ENCODE measurements around the gene TMEM123.
"Not testable (repeated sequence)": the region's sequence is repeated elsewhere in the genome, so short reads cannot be mapped to it uniquely, and the experiment has no call there.

Gene TMEM123

GRCh38 chr11:102391549-102392237 lies 60.9 kb downstream of the TMEM123 start:
- no peak for DNase-seq

DNA sequence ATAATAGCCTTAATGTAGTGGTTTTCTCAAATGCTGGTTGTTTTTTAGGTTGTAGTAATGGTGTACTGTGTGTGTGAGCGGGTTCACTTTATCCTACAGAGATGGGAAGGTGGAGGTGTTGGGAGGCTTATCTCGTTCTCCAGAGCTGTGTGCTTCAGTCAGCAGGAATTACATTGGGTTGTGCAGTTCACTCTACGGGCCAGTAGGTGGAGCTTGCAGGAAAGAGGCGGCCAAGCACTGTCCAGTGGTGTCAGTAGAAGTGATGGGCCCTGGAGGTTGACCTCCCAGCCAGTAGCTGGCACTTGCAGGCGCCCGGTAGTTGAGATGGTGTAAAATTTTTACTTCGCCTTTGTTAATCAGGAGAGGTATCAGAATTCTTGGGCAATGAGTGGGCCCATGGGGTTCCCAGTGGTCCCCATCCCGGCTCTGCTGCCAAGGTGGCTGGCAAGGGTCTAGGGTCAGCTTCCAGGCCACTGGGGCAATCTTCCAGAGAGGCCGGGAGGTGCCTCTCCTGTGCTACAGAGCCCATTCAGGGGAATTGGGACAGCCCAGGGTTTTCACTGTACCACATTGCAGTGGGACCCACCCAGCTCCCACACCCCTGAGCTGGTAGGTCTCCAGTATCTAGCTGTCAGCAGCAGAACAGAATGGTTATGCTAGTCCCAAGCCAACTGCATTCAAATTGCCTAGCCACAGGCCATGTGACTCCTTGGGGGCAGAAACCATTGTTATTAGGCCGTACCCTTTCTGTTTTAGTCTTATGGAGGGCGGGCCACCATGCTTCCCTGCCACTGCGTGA lies 61.7 kb downstream of the TMEM123 start:
- peak; percentile 52 for DNase-seq

DNA sequence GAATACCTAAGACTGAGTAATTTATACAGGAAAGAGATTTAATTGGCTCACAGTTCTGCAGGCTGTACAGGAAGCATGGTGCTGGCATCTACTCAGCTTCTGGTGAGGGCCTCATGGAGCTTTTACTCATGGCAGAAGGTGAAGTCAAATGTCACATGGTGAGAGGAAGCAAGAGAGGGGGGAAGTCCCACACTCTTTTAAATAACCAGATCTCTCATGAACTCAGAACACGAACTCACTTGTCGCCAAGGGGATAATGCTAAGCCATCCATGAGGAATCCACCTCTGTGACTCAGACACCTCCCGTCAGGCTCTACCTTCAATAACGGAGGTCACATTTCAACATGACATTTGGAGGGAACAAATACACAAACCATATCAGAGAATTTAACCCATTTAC lies 63.3 kb downstream of the TMEM123 start:
- DNase-seq: no peak

- no peak for DNase-seq
These were observed 65.4 kb downstream of the TMEM123 start for GRCh38 chr11:102387043-102387781.

GRCh38 chr11:102386136-102386734 lies 66.3 kb downstream of the TMEM123 start:
- DNase-seq: no peak

DNA sequence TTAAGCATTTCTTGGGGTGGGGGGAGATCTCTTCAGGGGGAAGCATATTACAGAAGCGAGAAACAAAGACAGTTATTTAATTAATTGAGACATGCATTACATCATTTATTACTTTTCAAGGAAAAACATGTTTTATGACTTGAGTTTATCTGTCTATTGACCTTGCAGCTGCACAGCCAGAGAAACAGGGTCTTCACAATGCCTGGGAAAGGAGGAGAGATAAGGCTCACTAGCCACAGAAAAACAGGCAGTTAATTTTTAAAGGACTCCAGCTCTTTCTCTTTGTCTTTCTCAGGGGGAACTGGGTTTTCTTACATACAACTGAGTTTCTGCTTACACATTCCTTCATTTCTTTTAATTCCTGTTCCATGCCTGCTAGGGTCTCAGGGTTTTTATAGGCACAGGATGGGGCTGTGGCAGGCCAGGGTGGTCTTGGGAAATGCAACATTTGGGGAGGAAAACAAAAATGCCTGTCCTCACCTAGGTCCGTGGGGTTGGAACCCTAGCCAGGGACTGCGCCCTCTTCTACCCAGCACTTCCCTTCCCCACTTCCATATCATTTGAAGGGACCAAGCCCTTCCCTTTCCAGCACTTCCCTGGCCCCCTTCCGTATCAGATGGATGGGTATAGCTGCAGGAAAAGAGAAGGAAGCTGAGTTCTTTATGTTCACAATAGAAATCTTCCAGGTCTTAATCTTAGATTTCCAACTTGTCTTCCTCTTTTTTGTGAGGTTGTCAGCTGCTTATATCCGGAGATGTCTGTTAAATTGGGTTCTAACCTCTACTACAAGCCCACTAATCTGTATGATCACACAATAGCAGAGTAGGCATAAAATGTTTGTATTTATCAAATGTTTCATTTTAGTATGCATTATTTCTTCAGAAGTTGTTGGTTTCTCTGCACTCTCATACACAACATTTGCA lies 67.2 kb downstream of the TMEM123 start:
- no peak for DNase-seq

GRCh38 chr11:102384419-102385079 lies 68.0 kb downstream of the TMEM123 start:
- DNase-seq: no peak

DNA sequence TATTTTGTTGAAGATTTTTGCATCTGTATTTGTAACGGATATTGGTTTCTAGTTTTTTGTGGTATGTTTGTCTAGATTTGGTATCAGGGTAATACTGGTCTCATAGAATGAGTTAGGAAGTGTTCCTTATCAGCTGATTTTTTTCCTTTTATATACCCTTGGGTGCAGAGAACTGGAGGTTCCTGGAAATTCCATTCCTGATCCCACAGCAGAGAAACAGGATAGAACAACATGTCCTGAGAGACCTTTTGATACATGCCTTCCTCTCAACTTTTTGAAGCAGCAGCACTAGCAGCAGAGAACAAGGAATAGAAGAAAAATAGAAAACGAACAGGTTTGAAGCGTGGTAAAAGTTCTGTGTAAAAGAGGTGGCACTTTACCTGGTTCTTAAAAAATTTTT lies 68.7 kb downstream of the TMEM123 start:
- DNase-seq: no peak

DNA sequence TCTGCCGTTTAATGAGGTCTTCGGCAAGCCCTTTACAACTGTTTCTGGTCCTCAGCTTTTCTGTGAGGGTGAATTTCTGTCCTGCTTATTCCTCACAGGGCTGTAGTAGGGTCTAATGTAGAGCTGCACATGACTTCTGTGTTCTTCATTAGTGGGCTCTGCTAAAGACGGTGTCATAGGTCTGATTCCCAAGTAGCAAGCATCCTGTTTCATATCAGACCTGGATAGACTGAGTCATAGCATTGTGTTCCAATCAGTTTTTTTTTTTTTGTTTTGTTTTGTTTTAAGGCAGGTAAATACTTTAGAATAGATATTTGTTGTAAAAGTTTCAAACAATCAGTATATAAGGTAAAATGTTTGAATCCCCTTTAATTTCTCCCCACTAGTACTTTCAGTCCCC lies 70.2 kb downstream of the TMEM123 start:
- no peak for DNase-seq

DNA sequence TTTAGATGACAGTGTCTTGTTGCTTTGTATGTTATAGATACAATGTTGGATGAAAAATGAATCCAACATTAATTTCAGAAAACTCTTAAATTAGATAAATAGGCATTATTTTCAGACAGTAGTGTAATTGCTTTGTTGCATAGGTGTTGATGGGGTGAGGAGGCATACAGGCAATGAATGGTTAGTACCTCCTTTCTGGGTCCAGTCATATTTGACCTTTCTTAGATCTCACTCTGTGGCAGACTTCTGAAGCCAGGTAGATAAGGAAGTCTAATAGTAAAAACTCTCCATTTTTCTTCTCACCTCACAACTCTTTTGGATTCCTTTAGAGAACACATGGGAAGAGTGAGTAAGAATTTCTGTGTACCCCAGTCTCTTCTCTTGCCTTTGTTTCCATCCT lies 73.7 kb downstream of the TMEM123 start:
- no peak for DNase-seq

- DNase-seq: no peak
These were observed 74.7 kb downstream of the TMEM123 start for GRCh38 chr11:102377891-102378290.

GRCh38 chr11:102375720-102376399 lies 76.7 kb downstream of the TMEM123 start:
- DNase-seq: no peak

DNA sequence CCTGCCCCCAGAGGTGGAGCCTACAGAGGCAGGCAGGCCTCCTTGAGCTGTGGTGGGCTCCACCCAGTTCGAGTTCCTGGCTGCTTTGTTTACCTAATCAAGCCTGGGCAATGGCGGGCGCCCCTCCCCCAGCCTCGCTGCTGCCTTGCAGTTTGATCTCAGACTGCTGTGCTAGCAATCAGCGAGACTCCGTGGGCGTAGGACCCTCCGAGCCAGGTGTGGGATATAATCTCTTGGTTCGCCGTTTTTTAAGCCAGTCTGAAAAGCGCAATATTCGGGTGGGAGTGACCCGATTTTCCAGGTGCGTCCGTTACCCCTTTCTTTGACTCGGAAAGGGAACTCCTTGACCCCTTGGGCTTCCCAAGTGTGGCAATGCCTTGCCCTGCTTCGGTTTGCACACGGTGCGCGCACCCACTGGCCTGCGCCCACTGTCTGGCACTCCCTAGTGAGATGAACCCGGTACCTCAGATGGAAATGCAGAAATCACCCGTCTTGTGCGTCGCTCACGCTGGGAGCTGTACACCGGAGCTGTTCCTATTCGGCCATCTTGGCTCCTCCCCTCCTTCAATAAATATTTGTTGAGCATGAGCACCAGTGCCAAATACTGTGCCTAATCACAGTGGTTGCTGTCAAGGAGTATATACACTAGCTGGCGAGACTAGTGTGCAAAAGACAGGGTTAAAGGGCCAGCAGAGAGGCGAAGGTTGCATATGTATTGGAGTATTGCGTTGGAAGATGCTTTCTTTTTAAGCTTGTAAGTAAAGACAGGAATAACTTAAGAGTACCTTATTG lies 77.7 kb downstream of the TMEM123 start:
- DNase-seq: not testable (repeated sequence)

DNA sequence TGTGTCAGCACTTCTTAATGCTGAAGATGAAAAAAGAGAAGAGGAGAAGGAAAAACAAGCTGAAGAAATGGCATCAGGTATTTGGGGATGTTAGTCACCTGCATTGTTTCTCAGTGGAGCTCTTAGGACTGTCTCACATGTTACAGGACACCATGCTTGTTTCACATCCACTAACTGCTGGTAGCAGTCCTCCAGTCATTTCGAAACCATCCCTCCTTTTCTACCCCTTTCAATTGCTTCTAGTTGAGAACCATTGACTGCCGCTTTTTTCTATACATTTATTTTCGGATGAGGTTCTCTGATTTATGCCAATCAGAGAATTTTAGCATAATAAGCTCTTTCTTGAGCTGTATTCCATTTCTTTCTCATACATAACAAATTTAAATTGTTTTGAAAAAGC lies 84.1 kb downstream of the TMEM123 start:
- no peak for DNase-seq

GRCh38 chr11:102367364-102367763 lies 85.2 kb downstream of the TMEM123 start:
- DNase-seq: peak; percentile 8

DNA sequence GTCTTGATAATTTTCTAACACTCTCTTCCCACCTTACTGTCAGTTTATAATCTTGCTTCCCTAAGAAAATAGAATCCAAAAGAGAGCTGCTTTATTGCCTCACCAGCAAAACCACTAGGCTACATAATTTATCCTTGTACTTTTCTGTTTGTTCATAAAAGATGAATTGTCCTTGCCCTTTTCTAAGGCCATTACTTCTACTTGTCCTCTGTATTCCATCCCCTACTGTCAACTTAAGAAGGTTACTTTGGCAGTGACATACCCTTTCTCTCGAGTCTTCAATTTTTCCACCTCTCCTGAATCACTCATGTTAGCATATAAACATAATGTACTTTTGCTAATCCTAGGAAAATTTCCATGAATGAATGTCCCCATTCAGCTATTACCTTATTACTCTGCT lies 87.6 kb downstream of the TMEM123 start:
- DNase-seq: no peak

DNA sequence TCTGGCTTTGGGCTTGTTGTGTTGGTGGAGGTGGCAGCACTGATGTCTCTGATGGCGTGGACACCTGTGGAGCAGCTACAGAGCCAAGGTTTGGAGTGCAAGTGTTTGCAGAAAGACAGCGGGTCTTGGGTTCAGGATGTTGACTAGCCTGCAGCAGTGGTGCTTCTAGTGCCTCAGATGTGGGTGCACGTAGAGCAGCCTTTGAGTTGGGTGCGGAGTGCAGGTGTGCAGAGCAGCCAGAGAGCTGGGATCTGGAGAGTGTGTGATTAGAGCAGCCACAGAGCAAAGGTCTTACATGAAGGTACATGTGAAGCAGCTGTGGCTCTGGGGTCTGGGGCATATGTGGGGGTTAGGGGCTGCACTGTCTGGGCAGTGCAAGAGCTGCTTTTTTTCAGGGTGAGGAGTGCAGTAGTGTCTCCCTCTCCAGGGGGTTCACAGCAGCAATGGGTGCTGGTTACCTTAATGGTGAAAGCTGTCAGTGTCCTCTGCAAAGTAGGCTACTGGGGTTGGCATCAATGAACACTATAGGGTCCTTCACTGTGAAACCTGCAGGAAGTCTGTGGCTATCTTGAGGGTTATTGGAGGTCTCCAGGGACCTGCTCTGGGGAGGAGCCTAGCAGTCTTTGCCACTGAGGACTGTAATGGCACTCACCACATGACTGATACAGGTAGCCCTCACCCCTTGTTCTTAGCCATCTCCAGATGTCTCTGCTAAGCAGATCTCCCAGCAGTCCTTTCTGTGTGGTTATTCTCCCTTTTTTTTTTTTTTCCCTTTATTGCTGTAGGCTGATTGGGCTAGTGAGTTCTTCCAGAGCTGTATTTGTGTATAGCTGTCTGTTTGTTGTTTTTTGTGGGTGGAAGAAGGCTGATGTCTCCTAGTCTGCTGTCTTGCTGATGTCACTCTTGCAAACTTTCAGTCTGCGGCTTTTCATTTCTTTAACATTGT lies 91.2 kb downstream of the TMEM123 start:
- DNase-seq: peak; percentile 59

DNA sequence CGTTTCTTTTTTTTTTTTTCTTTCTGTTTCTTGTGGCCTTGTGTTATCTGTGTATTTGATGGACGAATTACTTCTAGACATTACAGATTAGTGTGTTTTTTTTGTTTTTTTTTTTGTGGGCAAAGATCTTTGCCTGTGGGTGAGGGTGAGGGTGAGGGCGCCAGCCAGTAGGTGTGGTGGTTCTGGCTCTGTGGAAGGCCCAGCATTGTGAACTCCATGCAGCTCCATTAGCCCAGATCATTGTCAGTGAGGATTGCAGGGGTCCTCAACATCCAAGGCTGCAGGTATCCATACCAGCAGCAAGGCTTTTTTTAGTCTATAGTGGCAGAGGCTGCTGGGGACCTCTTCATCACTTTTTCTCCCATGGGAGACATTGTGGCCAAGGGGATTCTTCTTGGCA lies 91.9 kb downstream of the TMEM123 start:
- no peak for DNase-seq

DNA sequence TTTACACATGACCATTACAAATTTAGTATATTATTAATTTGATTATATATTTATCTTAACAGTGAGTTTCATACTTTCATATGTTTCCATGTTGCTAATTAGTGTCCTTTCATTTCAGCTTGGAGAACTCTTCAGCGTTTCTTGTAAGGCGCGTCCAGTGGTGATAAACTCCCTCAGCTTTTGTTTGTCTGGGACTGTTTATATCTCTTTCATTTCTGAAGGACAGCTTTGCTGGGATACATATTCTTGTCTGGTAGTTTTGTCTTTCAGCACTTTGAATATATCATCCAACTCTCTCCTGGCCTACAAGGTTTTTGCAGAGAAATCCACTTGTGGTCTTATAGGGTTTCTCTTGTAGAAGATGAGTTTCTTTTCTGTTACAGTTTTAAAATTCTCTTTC lies 93.2 kb downstream of the TMEM123 start:
- no peak for DNase-seq
